ENCODE results near the gene ELMOD1. TPM values are rescaled to one million over a fixed set of nuclear protein-coding genes. Genes with fewer than 3 reads are reported as not detected.

Gene ELMOD1
- total RNA-seq, 2 experiments from 2014 or later = not detected

DNA sequence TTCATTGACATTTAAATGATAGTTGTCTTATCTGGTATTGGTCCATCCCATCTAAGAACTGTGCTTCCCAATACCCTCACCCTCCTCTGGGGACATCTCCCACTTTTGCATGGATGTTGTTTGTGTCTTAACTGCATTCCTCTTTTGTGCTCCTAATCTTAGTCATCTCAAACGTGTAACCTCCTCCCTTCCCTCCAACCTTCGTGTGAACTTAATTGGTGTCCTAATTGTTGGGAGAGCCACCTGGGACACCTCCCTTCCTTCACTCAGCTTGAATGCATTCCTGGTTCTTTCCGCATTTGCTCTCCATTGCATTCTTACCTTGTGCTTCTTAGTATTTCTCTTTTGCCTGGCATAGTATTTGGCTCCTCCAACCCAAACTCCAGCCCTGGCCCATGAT is 9.8 kb upstream of the ELMOD1 start:
- Histone ChIP-seq H3K27me3 (ENCODE audit: control insufficient read depth in 1 of 2, insufficient read depth in 2 of 2, low read length in 2 of 2) (peaks cover 0 to 5% of the 10 kb centered on the region in 2 experiments), H3K9me3 (ENCODE audit: control insufficient read depth in 1 of 2, insufficient read depth in 1 of 2, low read length in 2 of 2) (no peaks in the 10 kb centered on the region), H3K4me3 (ENCODE audit: low read length) (no peak overlapping the region), H3K4me1 (ENCODE audit: insufficient read depth, low read length) (no peaks in the 10 kb centered on the region), H3K36me3 (ENCODE audit: insufficient read depth, low read length) (no peaks in the 10 kb centered on the region), H3K27ac (ENCODE audit: low read depth in 1 of 2, low read length in 2 of 2) (no peak overlapping the region)
- Mint-ChIP-seq H3K4me1 (ENCODE audit: low read depth) (no peaks in the 10 kb centered on the region), H3K36me3 (ENCODE audit: low read depth) (no peaks in the 10 kb centered on the region), H3K27me3 (peaks cover 48% of the 10 kb centered on the region), H3K9me3 (no peaks in the 10 kb centered on the region), H3K27ac (no peak overlapping the region), H3K4me3 (no peak overlapping the region)
- DNase-seq (no peak), ATAC-seq (ENCODE audit: poor library complexity) (no peak)
- intact Hi-C loops (cut with DNase I, micrococcal nuclease) = no loop called here
- CTCF ChIA-PET = no interaction called here
- POLR2A ChIA-PET = interaction anchor here (0.7 kb wide), 1 partner anchor 1052 kb away, joined by 4 read pairs; no protein-coding TSS in a partner anchor
- TF ChIP-seq, protein P1, sequence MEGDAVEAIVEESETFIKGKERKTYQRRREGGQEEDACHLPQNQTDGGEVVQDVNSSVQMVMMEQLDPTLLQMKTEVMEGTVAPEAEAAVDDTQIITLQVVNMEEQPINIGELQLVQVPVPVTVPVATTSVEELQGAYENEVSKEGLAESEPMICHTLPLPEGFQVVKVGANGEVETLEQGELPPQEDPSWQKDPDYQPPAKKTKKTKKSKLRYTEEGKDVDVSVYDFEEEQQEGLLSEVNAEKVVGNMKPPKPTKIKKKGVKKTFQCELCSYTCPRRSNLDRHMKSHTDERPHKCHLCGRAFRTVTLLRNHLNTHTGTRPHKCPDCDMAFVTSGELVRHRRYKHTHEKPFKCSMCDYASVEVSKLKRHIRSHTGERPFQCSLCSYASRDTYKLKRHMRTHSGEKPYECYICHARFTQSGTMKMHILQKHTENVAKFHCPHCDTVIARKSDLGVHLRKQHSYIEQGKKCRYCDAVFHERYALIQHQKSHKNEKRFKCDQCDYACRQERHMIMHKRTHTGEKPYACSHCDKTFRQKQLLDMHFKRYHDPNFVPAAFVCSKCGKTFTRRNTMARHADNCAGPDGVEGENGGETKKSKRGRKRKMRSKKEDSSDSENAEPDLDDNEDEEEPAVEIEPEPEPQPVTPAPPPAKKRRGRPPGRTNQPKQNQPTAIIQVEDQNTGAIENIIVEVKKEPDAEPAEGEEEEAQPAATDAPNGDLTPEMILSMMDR (IDR thresholded peaks at IDR 0.05) = no peak

DNA sequence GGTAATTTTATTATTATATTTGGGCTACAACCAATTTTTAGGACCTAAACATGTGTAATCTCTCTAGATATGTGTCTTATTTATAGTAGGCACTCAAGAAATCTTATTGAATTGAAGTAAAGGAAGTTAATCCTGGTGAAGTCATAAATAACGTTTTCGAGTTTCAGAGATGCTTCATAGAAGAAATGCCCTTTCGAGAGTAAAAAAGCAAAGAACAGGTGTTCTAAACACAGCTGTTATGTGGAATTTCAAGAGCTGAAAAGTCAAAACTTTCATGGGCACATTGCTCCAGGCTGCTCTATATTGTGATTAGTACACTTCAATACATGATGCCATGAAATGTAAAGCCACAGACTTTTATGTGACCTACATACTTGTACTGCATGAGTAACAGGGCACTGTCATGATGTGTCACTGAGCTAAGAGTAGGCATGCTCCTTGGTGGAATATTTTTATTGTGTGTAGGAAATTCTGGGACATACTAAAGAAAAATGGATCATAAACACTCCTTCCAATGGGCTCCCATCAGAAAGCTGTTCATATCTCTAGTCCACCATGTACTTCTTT is 7.2 kb upstream of the ELMOD1 start:
- no peak overlapping the region for H3K27ac Mint-ChIP-seq
- H3K27me3 Mint-ChIP-seq = peaks cover 71% of the 10 kb centered on the region
- no peaks in the 10 kb centered on the region for H3K36me3 Mint-ChIP-seq (ENCODE audit: low read depth)
- Histone ChIP-seq H3K4me1 (ENCODE audit: insufficient read depth, low read length) (no peaks in the 10 kb centered on the region), H3K27ac (ENCODE audit: low read depth in 1 of 2, low read length in 2 of 2) (no peak overlapping the region), H3K4me3 (ENCODE audit: low read length) (no peak overlapping the region), H3K27me3 (ENCODE audit: control insufficient read depth in 1 of 2, insufficient read depth in 2 of 2, low read length in 2 of 2) (peaks cover 20 to 30% of the 10 kb centered on the region in 2 experiments), H3K36me3 (ENCODE audit: insufficient read depth, low read length) (no peaks in the 10 kb centered on the region), H3K9me3 (ENCODE audit: control insufficient read depth in 1 of 2, insufficient read depth in 1 of 2, low read length in 2 of 2) (no peaks in the 10 kb centered on the region)
- DNase-seq (no peak), ATAC-seq (ENCODE audit: poor library complexity) (no peak)
- CTCF ChIA-PET = interaction anchor here (2.0 kb wide), 1 partner anchor 11 kb away, joined by 5 read pairs; no protein-coding TSS in a partner anchor
- POLR2A ChIA-PET = no interaction called here
- TF ChIP-seq, protein P1 (IDR thresholded peaks at IDR 0.05) = no peak
- H3K9me3 Mint-ChIP-seq = no peaks in the 10 kb centered on the region
- no peaks in the 10 kb centered on the region for H3K4me1 Mint-ChIP-seq (ENCODE audit: low read depth)
- intact Hi-C loops (cut with DNase I, micrococcal nuclease) = no loop called here
- H3K4me3 Mint-ChIP-seq = no peak overlapping the region

DNA sequence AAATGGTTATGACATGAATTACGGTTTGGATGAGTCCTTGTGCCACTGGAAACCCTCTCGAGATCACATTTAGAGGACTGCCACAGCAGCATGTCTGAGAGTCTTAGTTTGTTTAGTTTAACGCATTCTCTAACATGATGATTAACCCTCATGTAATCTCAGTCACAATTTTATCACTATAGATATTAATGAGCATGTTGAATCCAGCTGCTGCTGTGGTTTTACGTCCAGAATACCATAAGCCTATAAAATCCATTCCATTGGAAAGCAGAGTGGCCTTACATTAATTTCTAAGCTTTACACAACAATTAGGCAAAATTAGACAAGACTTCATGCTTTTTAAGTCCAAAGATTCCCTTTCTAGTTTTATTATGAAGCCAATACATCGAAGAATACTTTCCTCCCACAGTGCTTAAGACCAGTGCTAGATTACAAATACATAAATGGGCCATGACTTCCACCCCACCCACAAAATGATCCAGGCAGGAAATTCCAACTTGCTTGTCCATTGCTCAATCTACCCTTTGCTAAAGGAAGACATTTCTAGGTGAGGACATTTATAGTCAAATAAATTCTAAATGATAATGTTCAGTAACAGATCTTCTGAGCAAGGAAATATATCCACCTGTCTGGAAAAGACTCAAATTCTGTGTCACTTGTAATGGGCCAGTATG is 3.5 kb upstream of the ELMOD1 start:
- H3K9me3 ChIP-seq (ENCODE audit: control insufficient read depth in 1 of 2, insufficient read depth in 1 of 2, low read length in 2 of 2) = peaks cover 0 to 5% of the 10 kb centered on the region in 2 experiments
- TF ChIP-seq, protein P1 (IDR thresholded peaks at IDR 0.05) = no peak
- DNase-seq (no peak), ATAC-seq (ENCODE audit: poor library complexity) (no peak)
- peaks cover 24% of the 10 kb centered on the region for H3K4me1 ChIP-seq (ENCODE audit: insufficient read depth, low read length)
- peaks cover 46 to 64% of the 10 kb centered on the region in 2 experiments for H3K27me3 ChIP-seq (ENCODE audit: control insufficient read depth in 1 of 2, insufficient read depth in 2 of 2, low read length in 2 of 2)
- ChIA-PET POLR2A (no interaction called here), CTCF (no interaction called here)
- Mint-ChIP-seq H3K4me3 (no peak overlapping the region), H3K27me3 (peaks cover 87% of the 10 kb centered on the region), H3K27ac (no peak overlapping the region), H3K4me1 (ENCODE audit: low read depth) (peaks cover 29% of the 10 kb centered on the region), H3K36me3 (ENCODE audit: low read depth) (peaks cover 4% of the 10 kb centered on the region), H3K9me3 (no peaks in the 10 kb centered on the region)
- intact Hi-C loops (cut with DNase I, micrococcal nuclease) = no loop called here
- no peak overlapping the region for H3K27ac ChIP-seq (ENCODE audit: low read depth in 1 of 2, low read length in 2 of 2)
- H3K36me3 ChIP-seq (ENCODE audit: insufficient read depth, low read length) = no peaks in the 10 kb centered on the region
- no peak overlapping the region for H3K4me3 ChIP-seq (ENCODE audit: low read length)

All from CD4-positive, alpha-beta T cell (primary cell).